Left ventricle myocardium inferior (tissue), 1 donor: ENCODE results near the gene CYB5R4. TPM values are rescaled to one million over a fixed set of nuclear protein-coding genes. Genes with fewer than 3 reads are reported as not detected.

Experiments used
- DNase-seq: peaks from one replicate; pipeline ENCODE4 v3.0.0-alpha.2; 2020
- H3K27ac ChIP-seq: fragments of 200-600 bp; replicated peaks from 2 replicates; pipeline ENCODE4 v1.8.0; 2021
- H3K27me3 ChIP-seq: fragments of 200-600 bp; 2 replicates; pipeline ENCODE4 v1.8.0; 2021; ENCODE audit warnings: low read depth
- H3K36me3 ChIP-seq: fragments of 200-600 bp; 2 replicates; pipeline ENCODE4 v1.8.0; 2021
- H3K4me1 ChIP-seq: fragments of 200-600 bp; 2 replicates; pipeline ENCODE4 v1.8.0; 2021
- H3K4me3 ChIP-seq: fragments of 200-600 bp; 2 replicates; pipeline ENCODE4 v1.8.0; 2021; ENCODE audit warnings: mild to moderate bottlenecking, moderate library complexity
- H3K9me3 ChIP-seq: fragments of 200-600 bp; replicated peaks from 2 replicates; pipeline ENCODE4 v1.8.0; 2021
- CTCF ChIP-seq: fragments of 200-600 bp; IDR thresholded peaks from 2 replicates; pipeline ENCODE4 v1.8.0; 2021; ENCODE audit warnings: antibody characterized with exemption, mild to moderate bottlenecking, borderline replicate concordance
- intact Hi-C: fragments of 100-400 bp; cut with micrococcal nuclease; formaldehyde crosslinking; loops from one replicate; pipeline ENCODE4 v1.11.0; 2022
- total RNA-seq: library from RNA; stranded (reverse); fragmentation: NEBNext Ultra II Directional; extraction: Animal tissue kit (Norgen Biotek cat#: 25700); gene quantifications from one replicate; pipeline ENCODE4 v1.2.1, GENCODE V29; 2021
- donor health status: DM: no; HTN: yes; CAD: no; lungs with severe emphysema.

The CYB5R4 gene
- total RNA-seq, 1 donor from 2014 or later, result 14.5 TPM

DNA sequence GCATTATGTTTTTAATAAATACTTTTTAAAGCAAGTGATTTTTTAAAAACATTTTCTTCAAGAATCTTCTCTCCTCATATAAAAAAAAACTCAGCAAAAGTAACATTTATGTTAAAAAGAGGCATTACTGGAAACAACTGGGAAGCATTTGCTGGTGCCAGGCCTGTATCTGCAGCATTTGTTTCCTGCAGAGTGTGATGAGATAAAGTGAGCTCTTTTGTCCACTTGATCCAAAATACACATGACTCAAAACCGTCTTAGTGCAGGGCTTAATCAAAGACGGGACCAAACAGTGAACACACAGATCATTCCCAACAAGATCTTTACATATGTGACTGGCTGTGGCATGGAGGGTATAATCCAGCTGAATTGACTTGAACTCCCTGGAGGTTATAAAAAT is 34.7 kb upstream of the CYB5R4 start:
- no peaks in the 10 kb centered on the region for H3K36me3 ChIP-seq
- no peak for TF ChIP-seq CTCF
- no peak overlapping the region for H3K27ac ChIP-seq
- H3K4me1 ChIP-seq, result no peaks in the 10 kb centered on the region
- intact Hi-C loops, result no loop called here
- no peak overlapping the region for H3K4me3 ChIP-seq
- no peaks in the 10 kb centered on the region for H3K27me3 ChIP-seq
- no peak for DNase-seq
- H3K9me3 ChIP-seq, result peaks cover 6% of the 10 kb centered on the region

- Histone ChIP-seq H3K9me3 (peaks cover 6% of the 10 kb centered on the region), H3K27ac (no peak overlapping the region), H3K27me3 (no peaks in the 10 kb centered on the region), H3K36me3 (no peaks in the 10 kb centered on the region), H3K4me3 (no peak overlapping the region), H3K4me1 (no peaks in the 10 kb centered on the region)
- intact Hi-C loops, result no loop called here
- TF ChIP-seq CTCF, result no peak
- no peak for DNase-seq
These were observed 32.4 kb upstream of the CYB5R4 start for GRCh38 chr6:83827050-83827449.

GRCh38 chr6:83838727-83839126 is 20.8 kb upstream of the CYB5R4 start:
- intact Hi-C loops, result no loop called here

GRCh38 chr6:83844170-83844569 is 15.3 kb upstream of the CYB5R4 start:
- peaks cover 8% of the 10 kb centered on the region for H3K27me3 ChIP-seq
- no peak overlapping the region for H3K4me3 ChIP-seq
- intact Hi-C loops, result no loop called here
- no peak overlapping the region for H3K27ac ChIP-seq
- no peaks in the 10 kb centered on the region for H3K4me1 ChIP-seq
- H3K36me3 ChIP-seq, result no peaks in the 10 kb centered on the region
- peaks cover 14% of the 10 kb centered on the region for H3K9me3 ChIP-seq
- DNase-seq, result no peak
- TF ChIP-seq CTCF, result no peak

More at GRCh38 chr6:83838727-83839126, 20.8 kb upstream of the CYB5R4 start:
- H3K4me1 ChIP-seq, result no peaks in the 10 kb centered on the region
- H3K4me3 ChIP-seq, result no peak overlapping the region
- no peaks in the 10 kb centered on the region for H3K36me3 ChIP-seq
- no peak for DNase-seq
- peaks cover 22% of the 10 kb centered on the region for H3K9me3 ChIP-seq
- H3K27ac ChIP-seq, result no peak overlapping the region
- TF ChIP-seq CTCF, result no peak
- H3K27me3 ChIP-seq, result peaks cover 4% of the 10 kb centered on the region

GRCh38 chr6:83846291-83846690 is 13.2 kb upstream of the CYB5R4 start:
- peaks cover 7% of the 10 kb centered on the region for H3K9me3 ChIP-seq
- H3K4me3 ChIP-seq, result no peak overlapping the region
- no peaks in the 10 kb centered on the region for H3K4me1 ChIP-seq
- no peaks in the 10 kb centered on the region for H3K36me3 ChIP-seq
- intact Hi-C loops, result no loop called here
- TF ChIP-seq CTCF, result no peak
- DNase-seq, result no peak
- H3K27me3 ChIP-seq, result peaks cover 29% of the 10 kb centered on the region
- no peak overlapping the region for H3K27ac ChIP-seq

DNA sequence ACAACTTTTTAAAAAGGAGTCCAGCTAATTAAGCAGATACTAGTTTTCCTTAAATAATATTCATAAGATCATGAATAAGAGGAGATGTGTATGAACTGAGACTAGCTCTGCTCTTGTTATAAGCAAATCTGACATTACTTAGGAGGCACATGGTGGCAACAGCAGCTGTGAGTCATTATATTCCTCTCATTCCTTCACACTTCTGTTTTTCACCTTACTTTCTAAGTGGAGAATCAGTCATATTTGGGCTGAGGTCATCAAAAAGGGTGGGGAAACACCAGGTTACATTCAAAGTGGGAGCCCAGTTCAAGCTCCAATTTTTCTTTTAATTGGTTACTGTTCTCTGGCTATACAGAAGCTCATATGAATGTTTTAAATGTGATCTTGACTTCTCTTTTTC is 12.3 kb upstream of the CYB5R4 start:
- Histone ChIP-seq H3K27ac (no peak overlapping the region), H3K9me3 (no peaks in the 10 kb centered on the region), H3K4me1 (no peaks in the 10 kb centered on the region), H3K27me3 (peaks cover 38% of the 10 kb centered on the region), H3K4me3 (no peak overlapping the region), H3K36me3 (no peaks in the 10 kb centered on the region)
- no peak for TF ChIP-seq CTCF
- DNase-seq, result no peak
- intact Hi-C loops, result no loop called here
